GM18505 (cell line): ENCODE measurements around the gene CYB5R3.

Experiments
- ATAC-seq: cut with Tn5 transposase; IDR thresholded peaks from one replicate; pipeline ENCODE4 v1.9.1; 2021; ENCODE audit not compliant: unreplicated experiment
- POLR2A ChIP-seq: IDR thresholded peaks from 4 replicates; pipeline ENCODE4 v1.6.1; 2011; ENCODE audit warnings: borderline replicate concordance; ENCODE audit not compliant: insufficient read depth, insufficient read length; ENCODE audit errors: extremely low read depth

The CYB5R3 gene

GRCh38 chr22:42645938-42646568 lies 3.1 kb downstream of the CYB5R3 start:
- TF ChIP-seq POLR2A: no peak
- ATAC-seq: no peak

GRCh38 chr22:42645341-42645937 lies 3.8 kb downstream of the CYB5R3 start:
- ATAC-seq: no peak
- TF ChIP-seq POLR2A: no peak

GRCh38 chr22:42644422-42645340 lies 4.5 kb downstream of the CYB5R3 start:
- ATAC-seq: no peak
- TF ChIP-seq POLR2A: no peak

- no peak for ATAC-seq
- no peak for TF ChIP-seq POLR2A
These were observed 5.4 kb downstream of the CYB5R3 start for GRCh38 chr22:42643634-42644421.

- no peak for ATAC-seq
- TF ChIP-seq POLR2A: no peak
These were observed 6.2 kb downstream of the CYB5R3 start for GRCh38 chr22:42642806-42643633.

GRCh38 chr22:42641801-42642413 lies 7.3 kb downstream of the CYB5R3 start:
- ATAC-seq: no peak
- TF ChIP-seq POLR2A: no peak

- ATAC-seq: no peak
- TF ChIP-seq POLR2A: no peak
These were observed 9.5 kb downstream of the CYB5R3 start for GRCh38 chr22:42639541-42640241.

- no peak for TF ChIP-seq POLR2A
- ATAC-seq: no peak
These were observed 11.6 kb downstream of the CYB5R3 start for GRCh38 chr22:42637555-42637954.

GRCh38 chr22:42636506-42636905 lies 12.7 kb downstream of the CYB5R3 start:
- TF ChIP-seq POLR2A: no peak
- ATAC-seq: no peak

GRCh38 chr22:42635531-42635930 lies 13.7 kb downstream of the CYB5R3 start:
- no peak for ATAC-seq
- no peak for TF ChIP-seq POLR2A

GRCh38 chr22:42633013-42633412 lies 16.2 kb downstream of the CYB5R3 start:
- ATAC-seq: no peak
- TF ChIP-seq POLR2A: no peak

GRCh38 chr22:42632096-42632495 lies 17.1 kb downstream of the CYB5R3 start:
- ATAC-seq: no peak
- TF ChIP-seq POLR2A: no peak
